OCI-LY7 (cell line): ENCODE data around the gene GMCL1.

Experiments used
- EZH2phosphoT487 ChIP-seq: fragments of 200-600 bp; sonication (generic); IDR thresholded peaks from 2 replicates; pipeline ENCODE4 v1.6.1; 2018; ENCODE audit warnings: low read depth, borderline replicate concordance, mild to moderate bottlenecking, mixed run types, antibody characterized with exemption, low read length, moderate library complexity, mixed read lengths
- TF ChIP-seq, protein P1 (sequence below): fragments of 200-600 bp; sonication (generic); conservative IDR thresholded peaks from 2 replicates; pipeline ENCODE4 v1.5.1; 2014; ENCODE audit warnings: mild to moderate bottlenecking, antibody characterized with exemption, low read length, moderate library complexity, mixed read lengths

DNA sequence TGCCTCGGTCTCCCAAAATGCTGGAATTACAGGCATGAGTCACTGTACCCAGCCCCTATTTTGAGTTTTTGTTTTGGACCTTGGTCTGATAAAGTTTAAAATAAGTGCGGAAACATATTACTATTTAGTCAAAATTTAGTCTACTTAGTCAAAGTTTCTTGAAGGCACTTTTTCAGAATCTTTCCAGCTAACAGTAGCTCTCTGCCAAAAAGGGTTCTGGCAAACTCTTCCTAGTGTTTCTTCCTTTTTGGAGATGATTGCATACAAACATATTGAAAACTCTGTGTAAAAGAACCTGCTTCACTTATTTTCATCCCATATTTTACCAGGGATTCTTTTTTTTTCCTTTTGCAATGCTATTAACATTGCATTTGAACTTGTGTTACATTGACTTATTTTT, 28.8 kb downstream of the GMCL1 start:
- TF ChIP-seq EZH2phosphoT487 = no peak
- TF ChIP-seq, protein P1, sequence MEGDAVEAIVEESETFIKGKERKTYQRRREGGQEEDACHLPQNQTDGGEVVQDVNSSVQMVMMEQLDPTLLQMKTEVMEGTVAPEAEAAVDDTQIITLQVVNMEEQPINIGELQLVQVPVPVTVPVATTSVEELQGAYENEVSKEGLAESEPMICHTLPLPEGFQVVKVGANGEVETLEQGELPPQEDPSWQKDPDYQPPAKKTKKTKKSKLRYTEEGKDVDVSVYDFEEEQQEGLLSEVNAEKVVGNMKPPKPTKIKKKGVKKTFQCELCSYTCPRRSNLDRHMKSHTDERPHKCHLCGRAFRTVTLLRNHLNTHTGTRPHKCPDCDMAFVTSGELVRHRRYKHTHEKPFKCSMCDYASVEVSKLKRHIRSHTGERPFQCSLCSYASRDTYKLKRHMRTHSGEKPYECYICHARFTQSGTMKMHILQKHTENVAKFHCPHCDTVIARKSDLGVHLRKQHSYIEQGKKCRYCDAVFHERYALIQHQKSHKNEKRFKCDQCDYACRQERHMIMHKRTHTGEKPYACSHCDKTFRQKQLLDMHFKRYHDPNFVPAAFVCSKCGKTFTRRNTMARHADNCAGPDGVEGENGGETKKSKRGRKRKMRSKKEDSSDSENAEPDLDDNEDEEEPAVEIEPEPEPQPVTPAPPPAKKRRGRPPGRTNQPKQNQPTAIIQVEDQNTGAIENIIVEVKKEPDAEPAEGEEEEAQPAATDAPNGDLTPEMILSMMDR = no peak
